H7 (cell line): ENCODE data around the gene CHAMP1. TPM values are rescaled to one million over a fixed set of nuclear protein-coding genes. Genes with fewer than 3 reads are reported as not detected.

Experiments
- DNase-seq: peaks from one replicate; pipeline ENCODE4 v3.0.0; 2012
- H3K27me3 ChIP-seq: 2 replicates; pipeline ENCODE4 v1.6.0; 2011; ENCODE audit warnings: mild to moderate bottlenecking, low read length; ENCODE audit not compliant: control insufficient read depth, insufficient read depth
- H3K36me3 ChIP-seq: replicated peaks from 2 replicates; pipeline ENCODE4 v1.5.1; 2011; ENCODE audit warnings: low read length; ENCODE audit not compliant: control insufficient read depth, insufficient read depth
- H3K4me3 ChIP-seq: 2 replicates; pipeline ENCODE4 v1.5.1; 2011; ENCODE audit warnings: low read depth, mild to moderate bottlenecking, control low read depth, low read length, moderate library complexity; ENCODE audit not compliant: insufficient read depth
- total RNA-seq: library from RNA; depleted of rRNA; stranded (reverse); fragments of >200 nt; shearing (Covaris generic); gene quantifications from 2 replicates; pipeline ENCODE4 v1.2.3, GENCODE V29; 2014

CHAMP1 gene
- total RNA-seq, 1 experiment from 2014 or later: 17.2 TPM

GRCh38 chr13:114284680-114285079, 29.6 kb upstream of the CHAMP1 start:
- no peak for DNase-seq
- no peak overlapping the region for H3K4me3 ChIP-seq
- no peaks in the 10 kb centered on the region for H3K27me3 ChIP-seq
- peaks cover 13% of the 10 kb centered on the region for H3K36me3 ChIP-seq

GRCh38 chr13:114285166-114285808, 29.0 kb upstream of the CHAMP1 start:
- Histone ChIP-seq H3K36me3 (peaks cover 15% of the 10 kb centered on the region), H3K27me3 (no peaks in the 10 kb centered on the region), H3K4me3 (no peak overlapping the region)
- DNase-seq: no peak

- Histone ChIP-seq H3K36me3 (peaks cover 15% of the 10 kb centered on the region), H3K27me3 (no peaks in the 10 kb centered on the region), H3K4me3 (no peak overlapping the region)
- no peak for DNase-seq
Measured at GRCh38 chr13:114286808-114287207, 27.5 kb upstream of the CHAMP1 start.

- DNase-seq: no peak
- H3K4me3 ChIP-seq: no peak overlapping the region
- peaks cover 21% of the 10 kb centered on the region for H3K36me3 ChIP-seq
- no peaks in the 10 kb centered on the region for H3K27me3 ChIP-seq
Measured at GRCh38 chr13:114288157-114288591, 26.1 kb upstream of the CHAMP1 start.

- Histone ChIP-seq H3K36me3 (peaks cover 16% of the 10 kb centered on the region), H3K4me3 (no peak overlapping the region), H3K27me3 (no peaks in the 10 kb centered on the region)
- no peak for DNase-seq
Measured at GRCh38 chr13:114296448-114296847, 17.9 kb upstream of the CHAMP1 start.

GRCh38 chr13:114296902-114297301, 17.4 kb upstream of the CHAMP1 start:
- no peaks in the 10 kb centered on the region for H3K27me3 ChIP-seq
- DNase-seq: no peak
- H3K4me3 ChIP-seq: no peak overlapping the region
- peaks cover 17% of the 10 kb centered on the region for H3K36me3 ChIP-seq

- peaks cover 19% of the 10 kb centered on the region for H3K36me3 ChIP-seq
Measured at GRCh38 chr13:114298866-114299265, 15.4 kb upstream of the CHAMP1 start.

GRCh38 chr13:114299604-114300305, 14.5 kb upstream of the CHAMP1 start:
- H3K36me3 ChIP-seq: peaks cover 21% of the 10 kb centered on the region
- DNase-seq: no peak

More at GRCh38 chr13:114298866-114299265, 15.4 kb upstream of the CHAMP1 start:
- Histone ChIP-seq H3K27me3 (no peaks in the 10 kb centered on the region), H3K4me3 (no peak overlapping the region)
- no peak for DNase-seq

GRCh38 chr13:114303700-114304327, 10.5 kb upstream of the CHAMP1 start:
- H3K36me3 ChIP-seq: peaks cover 23% of the 10 kb centered on the region
- H3K4me3 ChIP-seq: no peak overlapping the region
- no peaks in the 10 kb centered on the region for H3K27me3 ChIP-seq
- no peak for DNase-seq

More at GRCh38 chr13:114299604-114300305, 14.5 kb upstream of the CHAMP1 start:
- H3K27me3 ChIP-seq: no peaks in the 10 kb centered on the region
- no peak overlapping the region for H3K4me3 ChIP-seq

GRCh38 chr13:114304346-114305034, 9.8 kb upstream of the CHAMP1 start:
- Histone ChIP-seq H3K27me3 (no peaks in the 10 kb centered on the region), H3K4me3 (no peak overlapping the region), H3K36me3 (peaks cover 17% of the 10 kb centered on the region)
- no peak for DNase-seq

- H3K36me3 ChIP-seq: peaks cover 7% of the 10 kb centered on the region
- DNase-seq: no peak
- no peaks in the 10 kb centered on the region for H3K27me3 ChIP-seq
- no peak overlapping the region for H3K4me3 ChIP-seq
Measured at GRCh38 chr13:114309086-114309485, 5.2 kb upstream of the CHAMP1 start.

- no peak for DNase-seq
- Histone ChIP-seq H3K36me3 (peaks cover 5% of the 10 kb centered on the region), H3K4me3 (no peak overlapping the region), H3K27me3 (no peaks in the 10 kb centered on the region)
Measured at GRCh38 chr13:114309806-114310410, 4.4 kb upstream of the CHAMP1 start.

GRCh38 chr13:114310956-114311355, 3.3 kb upstream of the CHAMP1 start:
- H3K36me3 ChIP-seq: peaks cover 5% of the 10 kb centered on the region
- no peak overlapping the region for H3K4me3 ChIP-seq
- DNase-seq: no peak
- no peaks in the 10 kb centered on the region for H3K27me3 ChIP-seq

- no peak overlapping the region for H3K4me3 ChIP-seq
- H3K27me3 ChIP-seq: no peaks in the 10 kb centered on the region
- H3K36me3 ChIP-seq: peaks cover 5% of the 10 kb centered on the region
- no peak for DNase-seq
Measured at GRCh38 chr13:114311387-114311786, 2.9 kb upstream of the CHAMP1 start.
